K562 (cell line): Measurements from ENCODE around the gene TKTL1. TPM values are rescaled to one million over a fixed set of nuclear protein-coding genes. Genes with fewer than 3 reads are reported as not detected.

Experiments
- ATAC-seq: fragments of 200-7000 bp; cut with Tn5 transposase; 3 replicates; pipeline ENCODE4 v1.9.1; 2020; ENCODE audit warnings: moderate library complexity
- BruUV-seq: library from RNA; stranded (reverse); fragments of 400-500 nt; replicated peaks from 2 replicates; lab custom pipeline; 2021; lab: Mats Ljungman, UMichigan
- CTCF ChIA-PET: fragments of 300-600 bp; formaldehyde crosslinking; extraction: SDS; loops from one replicate; lab custom pipeline; 2021; ENCODE audit warnings: low intra/inter-chr PET ratio; lab: Yijun Ruan, JAX
- POLR2A ChIA-PET: fragments of 300-600, 350-650 bp; sonication (Branson Sonifier 250); formaldehyde crosslinking; extraction: SDS; loops from one replicate; lab custom pipeline; 2021; ENCODE audit warnings: antibody characterized with exemption, inconsistent platforms; lab: Yijun Ruan, JAX
- DNase-seq, 4 experiments: peaks; one replicate each; pipeline versions ENCODE4 v3.0.0 to v3.0.0-alpha.2; 2011 to 2018; ENCODE audit warnings: low spot score in 3 of 4, mixed read lengths in 3 of 4; ENCODE audit errors: extremely low read depth in 1 of 4
- FAIRE-seq: peaks from 2 replicates; lab custom pipeline; 2011; peaks lifted over from hg19 to GRCh38; lab: Jason Lieb, UNC
- H2AFZ ChIP-seq: 2 replicates; pipeline ENCODE4 v1.6.0; 2011; ENCODE audit warnings: low read depth, low read length, control low read depth, inconsistent platforms
- H3K27ac ChIP-seq: fragments of 200-600 bp; 3 replicates; pipeline ENCODE4 v1.8.0; 2011; ENCODE audit warnings: low read depth, mild to moderate bottlenecking, control low read depth, inconsistent platforms, low read length, moderate library complexity, mixed read lengths; ENCODE audit errors: extremely low read depth
- H3K27me3 ChIP-seq, 2 experiments: fragments of 300-600 bp in 1 of 2; 2 replicates in 1 of 2; 3 replicates in 1 of 2; pipeline versions ENCODE4 v1.6.0 to v1.8.0; 2011; ENCODE audit warnings: inconsistent platforms in 2 of 2, low read length in 2 of 2, mild to moderate bottlenecking in 1 of 2, mixed read lengths in 1 of 2, moderate library complexity in 1 of 2; ENCODE audit not compliant: control insufficient read depth in 2 of 2, insufficient read depth in 2 of 2
- H3K36me3 ChIP-seq: fragments of 300-600 bp; 3 replicates; pipeline ENCODE4 v1.8.0; 2011; ENCODE audit warnings: mild to moderate bottlenecking, low read length, inconsistent platforms; ENCODE audit not compliant: control insufficient read depth, insufficient read depth
- H3K4me1 ChIP-seq, 2 experiments: fragments of 200-600 bp in 1 of 2; replicated peaks in 1 of 2; 2 replicates in 1 of 2; 3 replicates in 1 of 2; pipeline versions ENCODE4 v1.5.1 to v1.8.0; 2011; ENCODE audit warnings: inconsistent platforms in 2 of 2, low read length in 2 of 2, mild to moderate bottlenecking in 1 of 2, mixed read lengths in 1 of 2, moderate library complexity in 1 of 2; ENCODE audit not compliant: control insufficient read depth in 2 of 2, insufficient read depth in 2 of 2
- H3K4me2 ChIP-seq: 2 replicates; pipeline ENCODE4 v1.6.1; 2011; ENCODE audit warnings: low read length, control low read depth, inconsistent platforms, mixed read lengths; ENCODE audit not compliant: insufficient read depth
- H3K4me3 ChIP-seq: fragments of 200-600 bp; sonication (generic), shearing (Covaris generic); 2 replicates; pipeline ENCODE4 v1.5.1; 2016; ENCODE audit warnings: control low read depth, inconsistent platforms
- H3K79me2 ChIP-seq: fragments of 200-600 bp; 3 replicates; pipeline ENCODE4 v1.8.0; 2011; ENCODE audit warnings: low read length, inconsistent platforms; ENCODE audit not compliant: control insufficient read depth, insufficient read depth
- H3K9ac ChIP-seq, 2 experiments: 2 replicates each; pipeline versions ENCODE4 v1.6.0 to v1.6.1; 2011; ENCODE audit warnings: low read depth in 2 of 2, low read length in 2 of 2, control low read depth in 1 of 2, inconsistent platforms in 1 of 2, mild to moderate bottlenecking in 1 of 2, mixed read lengths in 1 of 2; ENCODE audit not compliant: insufficient read depth in 1 of 2
- H3K9me1 ChIP-seq: one replicate; pipeline ENCODE4 v1.6.0; 2011; ENCODE audit warnings: inconsistent platforms, mild to moderate bottlenecking, low read length, moderate library complexity; ENCODE audit not compliant: control insufficient read depth, insufficient read depth
- H3K9me3 ChIP-seq: replicated peaks from 2 replicates; pipeline ENCODE4 v1.5.1; 2011; ENCODE audit warnings: low read depth, low read length, inconsistent platforms; ENCODE audit not compliant: control insufficient read depth, insufficient read depth
- H4K20me1 ChIP-seq: replicated peaks from 2 replicates; pipeline ENCODE4 v1.6.1; 2011; ENCODE audit warnings: low read length, inconsistent platforms, mixed read lengths; ENCODE audit not compliant: control insufficient read depth, insufficient read depth
- HMG20B ChIP-seq: fragments of 250-450 bp; sonication (Bioruptor Pico); IDR thresholded peaks from 2 replicates; pipeline ENCODE4 v1.5.0; 2021; ENCODE audit warnings: mild to moderate bottlenecking
- MCM2 ChIP-seq: fragments of 450-650 bp; IDR thresholded peaks from 2 replicates; pipeline ENCODE4 v1.6.1; 2017; ENCODE audit warnings: low read depth, mild to moderate bottlenecking
- NFIC ChIP-seq: fragments of 450-650 bp; IDR thresholded peaks from 2 replicates; pipeline ENCODE4 v1.6.1; 2017; ENCODE audit warnings: mild to moderate bottlenecking, inconsistent platforms
- POLR2A ChIP-seq: fragments of 450-650 bp; conservative IDR thresholded peaks from 2 replicates; pipeline ENCODE4 v1.6.1; 2016
- POLR2G ChIP-seq: fragments of 200-400 bp; formaldehyde crosslinking; IDR thresholded peaks from 2 replicates; pipeline ENCODE4 v1.6.1; 2017; ENCODE audit warnings: low read depth, mild to moderate bottlenecking, antibody characterized with exemption, low read length, moderate library complexity
- RBFOX2 ChIP-seq: fragments of 200-400 bp; formaldehyde crosslinking; IDR thresholded peaks from 2 replicates; pipeline ENCODE4 v1.6.1; 2017; ENCODE audit warnings: low read depth, mild to moderate bottlenecking, low read length, moderate library complexity
- RBM22 ChIP-seq: fragments of 200-400 bp; formaldehyde crosslinking; IDR thresholded peaks from 2 replicates; pipeline ENCODE4 v1.6.1; 2018; ENCODE audit warnings: low read length, low read depth; ENCODE audit not compliant: poor library complexity, severe bottlenecking
- ZFX ChIP-seq: sonication (generic); formaldehyde crosslinking; IDR thresholded peaks from 2 replicates; pipeline ENCODE4 v1.8.0; 2022; ENCODE audit warnings: mild to moderate bottlenecking, missing genetic modification reagents, moderate library complexity
- WGBS: fragments of 100-300 bp; shearing (Covaris generic); methylation state at CpG from one replicate; pipeline ENCODE4 v1.1.6; 2016; ENCODE audit warnings: low coverage, mixed read lengths; ENCODE audit not compliant: insufficient coverage; ENCODE audit errors: missing lambda C conversion rate; 5-methylcytosine and 5-hydroxymethylcytosine counted together
- in situ Hi-C: fragments of 300-500 bp; cut with MboI; formaldehyde crosslinking; loops from 4 replicates; pipeline ENCODE4 v1.15.0; 2018; ENCODE audit warnings: inconsistent platforms, mixed read lengths
- intact Hi-C: fragments of 100-400 bp; cut with micrococcal nuclease; formaldehyde crosslinking; loops from 2 replicates; pipeline ENCODE4 v1.14.2; 2022
- polyA plus RNA-seq, 8 experiments: library from polyadenylated mRNA; depleted of rRNA in 4 of 8; stranded (reverse) in 5 of 8; unstranded in 3 of 8; fragments of >200 nt; fragmentation: Nextera tagmentation in 2 of 8; fragmentation: Illumina TruSeq in 1 of 8; extraction: Ambion mirVana in 2 of 8; extraction: Trizol in 1 of 8; gene quantifications; 2 replicates each; pipeline versions ENCODE4 v1.2.1 to v1.2.3, GENCODE V29; 2011 to 2014; ENCODE audit warnings: inconsistent platforms in 1 of 8, missing spikeins in 1 of 8
- total RNA-seq, 7 experiments: library from RNA; depleted of rRNA in 6 of 7; stranded (reverse); fragments of >200 nt in 6 of 7; fragmentation: Illumina TruSeq in 2 of 7; extraction: Trizol in 2 of 7; gene quantifications; 2 replicates each; pipeline versions ENCODE4 v1.2.1 to v1.2.3, GENCODE V29; 2011 to 2021; ENCODE audit warnings: low replicate concordance in 1 of 7
- TF ChIP-seq, protein P1 (sequence below), 2 experiments: fragments of 450-650 bp in 1 of 2; sonication (generic) in 1 of 2; formaldehyde crosslinking in 1 of 2; IDR thresholded peaks; 2 replicates each; pipeline versions ENCODE4 v1.7.1 to v1.9.0; 2016 to 2022; ENCODE audit warnings: inconsistent platforms in 1 of 2, mild to moderate bottlenecking in 1 of 2, missing genetic modification reagents in 1 of 2

Gene TKTL1
- total and polyA plus RNA-seq, 9 of the 15 experiments (the other 6 are each of a cell fraction or from before 2014, with no cell fraction given), result 0.18 to 0.71 (median 0.38) TPM

GRCh38 chrX:154349359-154349935 is 53.9 kb downstream of the TKTL1 start:
- Histone ChIP-seq H3K36me3 (peaks cover 64% of the 10 kb centered on the region; the same call in 2 of the 3 replicates), H3K79me2 (no peaks in the 10 kb centered on the region), H3K9me3 (no peaks in the 10 kb centered on the region), H3K9me1 (no peaks in the 10 kb centered on the region), H3K4me2 (no peak overlapping the region), H3K4me3 (no peak overlapping the region), H3K27me3 (no peaks in the 10 kb centered on the region), H3K27ac (no peak overlapping the region), H2AFZ (no peak overlapping the region), H3K9ac (peak overlapping the region in 1 of 2 experiments; percentile 4; a peak in 2 of 4 replicates), H3K4me1 (peaks cover 3 to 50% of the 10 kb centered on the region in 2 experiments; a peak in 3 of 5 replicates), H4K20me1 (peaks cover 13% of the 10 kb centered on the region)
- TF ChIP-seq RBFOX2, result peak; percentile 34
- peak; percentile 64 for TF ChIP-seq POLR2G
- peak; percentile 21; the same call in 1 of the 2 replicates for TF ChIP-seq ZFX (CRISPR knock-in tag)
- TF ChIP-seq POLR2A, result 0 out of 2 replicates have a peak, but pooled peaks have one; percentile 2
- TF ChIP-seq RBM22, result peak; percentile 43
- no peak for TF ChIP-seq MCM2
- TF ChIP-seq NFIC, result 0 out of 2 replicates have a peak, but pooled peaks have one; percentile 22
- TF ChIP-seq HMG20B (CRISPR knock-in tag), result no peak
- TF ChIP-seq, protein P1, sequence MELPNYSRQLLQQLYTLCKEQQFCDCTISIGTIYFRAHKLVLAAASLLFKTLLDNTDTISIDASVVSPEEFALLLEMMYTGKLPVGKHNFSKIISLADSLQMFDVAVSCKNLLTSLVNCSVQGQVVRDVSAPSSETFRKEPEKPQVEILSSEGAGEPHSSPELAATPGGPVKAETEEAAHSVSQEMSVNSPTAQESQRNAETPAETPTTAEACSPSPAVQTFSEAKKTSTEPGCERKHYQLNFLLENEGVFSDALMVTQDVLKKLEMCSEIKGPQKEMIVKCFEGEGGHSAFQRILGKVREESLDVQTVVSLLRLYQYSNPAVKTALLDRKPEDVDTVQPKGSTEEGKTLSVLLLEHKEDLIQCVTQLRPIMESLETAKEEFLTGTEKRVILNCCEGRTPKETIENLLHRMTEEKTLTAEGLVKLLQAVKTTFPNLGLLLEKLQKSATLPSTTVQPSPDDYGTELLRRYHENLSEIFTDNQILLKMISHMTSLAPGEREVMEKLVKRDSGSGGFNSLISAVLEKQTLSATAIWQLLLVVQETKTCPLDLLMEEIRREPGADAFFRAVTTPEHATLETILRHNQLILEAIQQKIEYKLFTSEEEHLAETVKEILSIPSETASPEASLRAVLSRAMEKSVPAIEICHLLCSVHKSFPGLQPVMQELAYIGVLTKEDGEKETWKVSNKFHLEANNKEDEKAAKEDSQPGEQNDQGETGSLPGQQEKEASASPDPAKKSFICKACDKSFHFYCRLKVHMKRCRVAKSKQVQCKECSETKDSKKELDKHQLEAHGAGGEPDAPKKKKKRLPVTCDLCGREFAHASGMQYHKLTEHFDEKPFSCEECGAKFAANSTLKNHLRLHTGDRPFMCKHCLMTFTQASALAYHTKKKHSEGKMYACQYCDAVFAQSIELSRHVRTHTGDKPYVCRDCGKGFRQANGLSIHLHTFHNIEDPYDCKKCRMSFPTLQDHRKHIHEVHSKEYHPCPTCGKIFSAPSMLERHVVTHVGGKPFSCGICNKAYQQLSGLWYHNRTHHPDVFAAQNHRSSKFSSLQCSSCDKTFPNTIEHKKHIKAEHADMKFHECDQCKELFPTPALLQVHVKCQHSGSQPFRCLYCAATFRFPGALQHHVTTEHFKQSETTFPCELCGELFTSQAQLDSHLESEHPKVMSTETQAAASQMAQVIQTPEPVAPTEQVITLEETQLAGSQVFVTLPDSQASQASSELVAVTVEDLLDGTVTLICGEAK (IDR thresholded peaks at IDR 0.05), result no peak
- TF ChIP-seq, protein P1 (CRISPR knock-in tag; IDR thresholded peaks at IDR 0.05), result no peak
- ChIA-PET POLR2A (interaction anchor here (0.6 to 1.4 kb wide), 7 partner anchors 9 to 677 kb away, joined by 3 to 5 read pairs (median 3); partner anchors contain the start of genes FUNDC2 and RPL10), CTCF (no interaction called here)
- ATAC-seq (no peak), DNase-seq (no peak), FAIRE-seq (no peak)
- in situ Hi-C loops (no loop called here), intact Hi-C loops (no loop called here)
- no TSS peak for BruUV-seq
- 80% methylated on average over 7 of the region's 19 CpGs for WGBS
